Prostate gland (tissue), 2 donors: ENCODE measurements around the gene TNIP1. TPM values are rescaled to one million over a fixed set of nuclear protein-coding genes. Genes with fewer than 3 reads are reported as not detected.
A peak's percentile ranks its signal among the peaks of the same experiment; 100 is the strongest.

Source experiments
- DNase-seq: peaks from one replicate; pipeline ENCODE4 v3.0.0-alpha.2; 2019; ENCODE audit warnings: low spot score
- H3K27ac ChIP-seq, 2 donors: fragments of 200-600 bp; sonication (generic); 2 replicates each; pipeline ENCODE4 v1.5.1; 2017 to 2019
- H3K27me3 ChIP-seq: fragments of 200-600 bp; sonication (generic); replicated peaks from 2 replicates; pipeline ENCODE4 v1.5.1; 2019; ENCODE audit not compliant: insufficient read depth
- H3K36me3 ChIP-seq, 2 donors: fragments of 200-600 bp; sonication (generic); 1 replicate in 1 of 2; 2 replicates in 1 of 2; pipeline versions ENCODE4 v1.5.1 to v1.8.1; 2017 to 2019
- H3K4me1 ChIP-seq: fragments of 200-600 bp; sonication (generic); replicated peaks from 2 replicates; pipeline ENCODE4 v1.5.1; 2019
- H3K4me3 ChIP-seq, 2 donors: fragments of 200-600 bp; sonication (generic); 2 replicates each; pipeline ENCODE4 v1.5.1; 2017 to 2019
- H3K9me3 ChIP-seq: fragments of 200-600 bp; sonication (generic); 2 replicates; pipeline ENCODE4 v1.5.1; 2017
- POLR2A ChIP-seq: fragments of 450-650 bp; IDR thresholded peaks from one replicate; pipeline ENCODE4 v1.6.1; 2016; ENCODE audit warnings: antibody characterized with exemption, mild to moderate bottlenecking
- POLR2AphosphoS5 ChIP-seq: sonication (generic); formaldehyde crosslinking; IDR thresholded peaks from one replicate; pipeline ENCODE4 v1.6.1; 2017; ENCODE audit warnings: antibody characterized with exemption
- WGBS: methylation state at CpG from one replicate; pipeline ENCODE4 v1.1.5; 2018; 5-methylcytosine and 5-hydroxymethylcytosine counted together
- intact Hi-C: fragments of 100-400 bp; cut with DNase I; formaldehyde crosslinking; loops from one replicate; pipeline ENCODE4 v1.14.2; 2022
- total RNA-seq, 2 donors: library from RNA; depleted of rRNA; stranded (reverse); fragments of >200 nt; gene quantifications; one replicate each; pipeline ENCODE4 v1.1.0, GENCODE V29; 2016
- TF ChIP-seq, protein P1 (sequence below), 4 experiments: fragments of 200-600 bp in 2 of 4; fragments of 450-650 bp in 2 of 4; sonication (generic) in 2 of 4; IDR thresholded peaks; 1 replicate in 3 of 4; 2 replicates in 1 of 4; pipeline ENCODE4 v1.5.1; 2016 to 2019; ENCODE audit warnings: antibody characterized with exemption in 4 of 4, mild to moderate bottlenecking in 2 of 4, moderate library complexity in 2 of 4

The TNIP1 gene
- total RNA-seq, 2 donors from 2014 or later: 61.9 to 81.6 TPM

DNA sequence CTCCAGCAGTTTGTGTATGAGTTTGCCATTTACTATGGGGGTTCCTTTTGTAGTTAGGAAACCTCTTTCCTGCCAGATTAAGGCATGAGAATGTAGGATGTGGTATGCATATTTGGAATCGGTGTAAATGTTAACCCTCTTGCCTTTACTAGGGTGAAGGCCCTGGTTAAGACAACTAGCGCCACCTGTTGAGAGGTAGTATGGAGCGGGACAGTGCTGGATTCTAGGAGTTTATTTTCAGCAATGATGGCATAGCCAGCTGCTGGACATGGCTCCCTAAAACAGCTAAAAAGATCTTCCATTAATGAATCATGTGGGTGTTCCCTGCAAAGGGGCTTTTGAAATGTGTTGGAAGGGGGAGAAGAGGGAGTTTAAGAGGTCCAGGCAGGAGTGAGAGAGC, 91.1 kb downstream of the TNIP1 start:
- no peak for DNase-seq
- no peak for TF ChIP-seq POLR2A
- TF ChIP-seq POLR2AphosphoS5: no peak
- TF ChIP-seq, protein P1, sequence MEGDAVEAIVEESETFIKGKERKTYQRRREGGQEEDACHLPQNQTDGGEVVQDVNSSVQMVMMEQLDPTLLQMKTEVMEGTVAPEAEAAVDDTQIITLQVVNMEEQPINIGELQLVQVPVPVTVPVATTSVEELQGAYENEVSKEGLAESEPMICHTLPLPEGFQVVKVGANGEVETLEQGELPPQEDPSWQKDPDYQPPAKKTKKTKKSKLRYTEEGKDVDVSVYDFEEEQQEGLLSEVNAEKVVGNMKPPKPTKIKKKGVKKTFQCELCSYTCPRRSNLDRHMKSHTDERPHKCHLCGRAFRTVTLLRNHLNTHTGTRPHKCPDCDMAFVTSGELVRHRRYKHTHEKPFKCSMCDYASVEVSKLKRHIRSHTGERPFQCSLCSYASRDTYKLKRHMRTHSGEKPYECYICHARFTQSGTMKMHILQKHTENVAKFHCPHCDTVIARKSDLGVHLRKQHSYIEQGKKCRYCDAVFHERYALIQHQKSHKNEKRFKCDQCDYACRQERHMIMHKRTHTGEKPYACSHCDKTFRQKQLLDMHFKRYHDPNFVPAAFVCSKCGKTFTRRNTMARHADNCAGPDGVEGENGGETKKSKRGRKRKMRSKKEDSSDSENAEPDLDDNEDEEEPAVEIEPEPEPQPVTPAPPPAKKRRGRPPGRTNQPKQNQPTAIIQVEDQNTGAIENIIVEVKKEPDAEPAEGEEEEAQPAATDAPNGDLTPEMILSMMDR (IDR thresholded peaks at IDR 0.05): no peak
- H3K36me3 ChIP-seq: no peaks in the 10 kb centered on the region
- no peaks in the 10 kb centered on the region for H3K27me3 ChIP-seq
- H3K9me3 ChIP-seq: no peaks in the 10 kb centered on the region
- no peak overlapping the region for H3K4me3 ChIP-seq
- H3K27ac ChIP-seq: no peak overlapping the region
- WGBS: 81% methylated on average over 3 of the region's 3 CpGs
- H3K4me1 ChIP-seq: no peaks in the 10 kb centered on the region
- intact Hi-C loops: no loop called here

- Histone ChIP-seq H3K4me3 (no peak overlapping the region), H3K27ac (no peak overlapping the region), H3K27me3 (no peaks in the 10 kb centered on the region), H3K36me3 (no peaks in the 10 kb centered on the region), H3K4me1 (no peaks in the 10 kb centered on the region), H3K9me3 (no peaks in the 10 kb centered on the region)
- intact Hi-C loops: no loop called here
- 36% methylated on average over 3 of the region's 3 CpGs for WGBS
- DNase-seq: peak; percentile 24
- TF ChIP-seq POLR2AphosphoS5 (peak; percentile 53), POLR2A (no peak)
Measured at GRCh38 chr5:150987746-150988145, 93.1 kb downstream of the TNIP1 start.

Other genes starting within 250 kb of the TNIP1 start
- gene IRGM, start 234.5 kb downstream of the TNIP1 start, total RNA-seq: under 1 TPM in 1 of 2 donors, not detected in 1; 0.68 TPM
- 1 to 10 TPM; 4.6 to 6.7 TPM for gene ZNF300, start 176.1 kb downstream of the TNIP1 start, total RNA-seq
- gene GPX3, start 60.4 kb downstream of the TNIP1 start, total RNA-seq: 100 to 1,000 TPM; 195 to 270 TPM
- gene ANXA6, start 76.7 kb upstream of the TNIP1 start, total RNA-seq: 100 to 1,000 TPM in 1 of 2 donors, 10 to 100 TPM in 1; 85.7 to 184 TPM
- 10 to 100 TPM; 28.2 to 53.8 TPM for gene CCDC69, start 143.1 kb upstream of the TNIP1 start, total RNA-seq
- gene GM2A, start 172.2 kb upstream of the TNIP1 start, total RNA-seq: 10 to 100 TPM; 48.9 to 60.0 TPM
- gene SLC36A3, start 222.7 kb upstream of the TNIP1 start, total RNA-seq: under 1 TPM in 1 of 2 donors, not detected in 1; 0.28 TPM